Left renal pelvis (tissue), 4 donors: ENCODE data around the gene ST13. TPM values are rescaled to one million over a fixed set of nuclear protein-coding genes. Genes with fewer than 3 reads are reported as not detected.
"Not testable (repeated sequence)": the region's sequence is repeated elsewhere in the genome, so short reads cannot be mapped to it uniquely, and the experiment has no call there.

ENCODE experiments used
- DNase-seq, 4 donors: peaks; one replicate each; pipeline ENCODE4 v3.0.0-alpha.2; 2013; ENCODE audit warnings: low read depth in 4 of 4, low spot score in 3 of 4
- polyA plus RNA-seq, 4 donors: library from polyadenylated mRNA; unstranded; fragments of 120-200 nt; gene quantifications; one replicate each; pipeline ENCODE4 v1.2.1, GENCODE V29; 2013; ENCODE audit not compliant: insufficient read length in 4 of 4

ST13 gene
- polyA plus RNA-seq, 4 donors = 470 to 690 (median 582) TPM

DNA sequence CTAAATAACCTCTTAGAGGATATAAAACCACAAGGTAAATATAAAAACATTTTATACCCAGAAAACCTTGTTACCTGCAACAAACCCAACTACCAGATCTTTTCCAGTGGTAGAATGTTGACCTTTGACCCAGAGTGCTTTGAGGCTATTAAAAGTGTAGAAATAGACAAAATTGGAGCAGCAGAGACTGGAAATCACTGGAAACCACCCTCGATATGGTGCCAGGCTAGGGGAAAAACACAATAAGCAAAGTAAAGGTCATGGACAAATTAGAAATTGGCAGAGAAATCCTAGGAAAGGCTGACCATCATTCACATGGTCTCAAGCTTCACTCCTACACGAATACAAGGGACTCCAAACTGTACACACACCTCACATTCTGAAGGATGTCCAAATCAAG lies 64.0 kb downstream of the ST13 start:
- DNase-seq = no peak

DNA sequence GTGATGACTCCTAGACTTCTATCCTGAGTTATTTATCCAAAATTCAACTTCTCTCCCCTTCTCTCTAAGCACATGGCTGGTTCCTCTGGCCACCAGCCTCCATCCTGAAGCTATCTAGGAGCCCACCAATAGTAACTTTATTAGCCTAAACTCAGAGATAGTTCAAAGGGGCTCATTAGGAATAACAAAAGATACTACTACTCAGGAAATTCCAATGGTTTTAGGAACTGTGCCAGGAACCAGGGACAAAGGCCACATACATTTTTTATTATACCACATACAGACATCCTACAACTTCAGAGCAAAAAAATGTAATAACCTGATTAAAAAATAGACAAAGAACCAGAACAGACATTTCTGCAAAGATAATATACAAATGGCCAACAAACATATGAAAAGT lies 65.2 kb downstream of the ST13 start:
- DNase-seq = no peak

DNA sequence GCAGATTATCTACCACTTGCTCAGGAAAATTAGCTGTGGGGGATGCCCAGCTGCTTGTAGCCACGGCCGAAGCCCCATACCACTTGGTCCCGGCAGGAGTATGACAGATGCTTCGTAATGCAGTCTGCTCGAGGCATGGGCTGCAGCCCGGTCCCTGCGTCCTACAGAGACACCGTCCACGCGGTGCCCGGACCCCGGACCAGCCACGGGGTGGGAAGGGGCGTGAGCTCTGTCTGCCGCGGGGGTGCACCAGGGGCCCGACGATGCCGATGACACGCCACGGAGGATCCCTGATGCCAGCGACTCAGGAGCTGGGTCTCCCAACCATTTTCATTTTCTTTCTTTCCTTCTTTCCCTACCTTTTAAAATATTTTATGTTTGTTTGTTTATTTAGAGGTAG lies 67.3 kb downstream of the ST13 start:
- no peak for DNase-seq

DNA sequence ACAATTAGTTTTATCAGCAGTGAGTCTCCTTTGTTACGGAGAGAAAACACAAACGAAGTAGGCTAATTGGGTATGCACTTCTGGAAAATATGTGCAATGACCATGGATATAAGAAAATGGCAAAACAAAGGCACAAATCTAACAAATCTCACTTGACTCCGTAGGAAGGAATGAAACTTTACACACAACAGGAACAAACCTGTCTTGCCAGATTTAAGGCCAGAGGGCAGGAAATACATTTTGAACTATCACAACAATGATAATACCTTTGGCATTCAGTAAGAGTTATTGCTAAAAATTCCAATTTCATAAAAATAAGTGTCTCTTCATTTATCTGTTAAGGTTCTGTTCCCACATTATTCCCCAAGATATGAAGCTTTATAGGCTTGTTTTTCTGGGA lies 73.9 kb downstream of the ST13 start:
- DNase-seq = no peak

DNA sequence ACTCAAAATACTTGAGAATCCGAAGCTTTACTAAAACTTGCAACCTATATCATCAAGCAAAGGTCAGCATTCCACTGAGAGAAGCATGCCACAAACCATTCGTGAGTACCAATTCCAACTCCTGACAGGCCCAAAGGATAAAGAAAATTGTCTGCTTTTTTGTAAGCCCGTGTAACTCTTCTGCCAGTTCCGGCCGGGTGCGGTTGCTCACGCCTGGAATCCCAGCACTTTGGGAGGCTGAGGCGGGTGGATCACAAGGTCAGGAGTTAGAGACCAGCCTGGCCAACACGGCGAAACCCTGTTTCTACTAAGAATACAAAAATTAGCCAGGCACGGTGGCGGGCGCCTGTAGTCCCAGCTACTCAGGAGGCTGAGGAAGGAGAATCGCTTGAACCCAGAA lies 74.7 kb downstream of the ST13 start:
- not testable (repeated sequence) for DNase-seq

Other genes with a start within 250 kb of the ST13 start
- 10 to 100 TPM; 20.2 to 31.3 (median 22.6) TPM for gene MRTFA, start 219.9 kb downstream of the ST13 start, polyA plus RNA-seq
- gene MCHR1, start 177.2 kb downstream of the ST13 start, polyA plus RNA-seq = under 1 TPM; 0.18 to 0.29 (median 0.21) TPM
- gene SLC25A17, start 37.3 kb downstream of the ST13 start, polyA plus RNA-seq = 10 to 100 TPM; 29.6 to 41.7 (median 40.1) TPM
- 10 to 100 TPM; 15.0 to 25.4 (median 18.2) TPM for gene XPNPEP3, start 509 bp upstream of the ST13 start, polyA plus RNA-seq
- gene DNAJB7, start 5.5 kb upstream of the ST13 start, polyA plus RNA-seq = under 1 TPM; 0.32 to 0.81 (median 0.41) TPM
- gene RBX1, start 94.7 kb upstream of the ST13 start, polyA plus RNA-seq = 10 to 100 TPM; 62.1 to 70.9 (median 68.4) TPM
- 10 to 100 TPM; 50.6 to 79.5 (median 56.7) TPM for gene EP300, start 236.0 kb upstream of the ST13 start, polyA plus RNA-seq